Measurements from ENCODE around the gene MMP23B. TPM values are rescaled to one million over a fixed set of nuclear protein-coding genes. Genes with fewer than 3 reads are reported as not detected.
A peak's percentile ranks its signal among the peaks of the same experiment; 100 is the strongest.

The MMP23B gene
- total RNA-seq, 1 donor from 2014 or later = 68.7 TPM

GRCh38 chr1:1617925-1618324 lies 14.0 kb upstream of the MMP23B start:
- no peak overlapping the region for H3K27ac Mint-ChIP-seq (ENCODE audit: unreplicated experiment)

GRCh38 chr1:1618396-1619068 lies 13.4 kb upstream of the MMP23B start:
- Mint-ChIP-seq H3K4me3 (ENCODE audit: unreplicated experiment) (no peak overlapping the region), H3K4me1 (ENCODE audit: low read depth) (peaks cover 32% of the 10 kb centered on the region), H3K9me3 (ENCODE audit: low read depth) (no peaks in the 10 kb centered on the region), H3K27ac (ENCODE audit: unreplicated experiment) (no peak overlapping the region), H3K27me3 (ENCODE audit: low read depth) (no peaks in the 10 kb centered on the region), H3K36me3 (ENCODE audit: low read depth) (peaks cover 3% of the 10 kb centered on the region)
- TF ChIP-seq CTCF (IDR thresholded peaks at IDR 0.05) = no peak
- DNase-seq (ENCODE audit: low spot score) = no peak

More at GRCh38 chr1:1617925-1618324, 14.0 kb upstream of the MMP23B start:
- H3K4me1 Mint-ChIP-seq (ENCODE audit: low read depth) = peaks cover 34% of the 10 kb centered on the region
- no peaks in the 10 kb centered on the region for H3K27me3 Mint-ChIP-seq (ENCODE audit: low read depth)
- TF ChIP-seq CTCF (IDR thresholded peaks at IDR 0.05) = no peak
- peaks cover 4% of the 10 kb centered on the region for H3K36me3 Mint-ChIP-seq (ENCODE audit: low read depth)
- peak overlapping the region; percentile 6 for H3K4me3 Mint-ChIP-seq (ENCODE audit: unreplicated experiment)
- DNase-seq (ENCODE audit: low spot score) = no peak
- H3K9me3 Mint-ChIP-seq (ENCODE audit: low read depth) = no peaks in the 10 kb centered on the region

GRCh38 chr1:1619917-1620361 lies 12.0 kb upstream of the MMP23B start:
- Mint-ChIP-seq H3K9me3 (ENCODE audit: low read depth) (no peaks in the 10 kb centered on the region), H3K36me3 (ENCODE audit: low read depth) (peaks cover 1% of the 10 kb centered on the region), H3K27ac (ENCODE audit: unreplicated experiment) (no peak overlapping the region), H3K4me3 (ENCODE audit: unreplicated experiment) (no peak overlapping the region), H3K27me3 (ENCODE audit: low read depth) (no peaks in the 10 kb centered on the region), H3K4me1 (ENCODE audit: low read depth) (peaks cover 18% of the 10 kb centered on the region)
- DNase-seq (ENCODE audit: low spot score) = no peak
- peak; percentile 43 for TF ChIP-seq CTCF (IDR thresholded peaks at IDR 0.05)

GRCh38 chr1:1620433-1621139 lies 11.4 kb upstream of the MMP23B start:
- Mint-ChIP-seq H3K27me3 (ENCODE audit: low read depth) (no peaks in the 10 kb centered on the region), H3K27ac (ENCODE audit: unreplicated experiment) (no peak overlapping the region), H3K4me1 (ENCODE audit: low read depth) (peaks cover 16% of the 10 kb centered on the region), H3K9me3 (ENCODE audit: low read depth) (no peaks in the 10 kb centered on the region), H3K36me3 (ENCODE audit: low read depth) (peaks cover 1% of the 10 kb centered on the region), H3K4me3 (ENCODE audit: unreplicated experiment) (no peak overlapping the region)
- no peak for TF ChIP-seq CTCF (IDR thresholded peaks at IDR 0.05)
- DNase-seq (ENCODE audit: low spot score) = no peak

GRCh38 chr1:1621173-1622009 lies 10.6 kb upstream of the MMP23B start:
- Mint-ChIP-seq H3K27me3 (ENCODE audit: low read depth) (no peaks in the 10 kb centered on the region), H3K36me3 (ENCODE audit: low read depth) (peaks cover 1% of the 10 kb centered on the region)

More at GRCh38 chr1:1621173-1622009, 10.6 kb upstream of the MMP23B start:
- Mint-ChIP-seq H3K9me3 (ENCODE audit: low read depth) (no peaks in the 10 kb centered on the region), H3K27ac (ENCODE audit: unreplicated experiment) (no peak overlapping the region), H3K4me3 (ENCODE audit: unreplicated experiment) (no peak overlapping the region), H3K4me1 (ENCODE audit: low read depth) (peaks cover 16% of the 10 kb centered on the region)
- no peak for DNase-seq (ENCODE audit: low spot score)
- TF ChIP-seq CTCF (IDR thresholded peaks at IDR 0.05) = no peak
